GM10266 (cell line): ENCODE data around the gene NTM.

Source experiments
- DNase-seq: peaks from one replicate; pipeline ENCODE4 v3.0.0; 2012; ENCODE audit errors: extremely low spot score
- CTCF ChIP-seq: IDR thresholded peaks from 2 replicates; pipeline ENCODE4 v1.5.1; 2012; ENCODE audit warnings: mild to moderate bottlenecking, low read depth; ENCODE audit not compliant: control insufficient read depth, insufficient read depth; ENCODE audit errors: missing control alignments

Gene NTM

GRCh38 chr11:132087148-132087547 lies 716.7 kb downstream of the NTM start:
- TF ChIP-seq CTCF, result no peak

GRCh38 chr11:132088551-132088950 lies 718.1 kb downstream of the NTM start:
- no peak for TF ChIP-seq CTCF
- no peak for DNase-seq

More at GRCh38 chr11:132087148-132087547, 716.7 kb downstream of the NTM start:
- DNase-seq, result no peak

GRCh38 chr11:132093536-132094259 lies 723.3 kb downstream of the NTM start:
- TF ChIP-seq CTCF, result no peak
- no peak for DNase-seq

GRCh38 chr11:132094598-132094997 lies 724.2 kb downstream of the NTM start:
- no peak for TF ChIP-seq CTCF
- no peak for DNase-seq

- TF ChIP-seq CTCF, result no peak
- no peak for DNase-seq
Measured at GRCh38 chr11:132095230-132096131, 725.1 kb downstream of the NTM start.

- no peak for DNase-seq
- TF ChIP-seq CTCF, result no peak
Measured at GRCh38 chr11:132096132-132096825, 725.9 kb downstream of the NTM start.

GRCh38 chr11:132099692-132100091 lies 729.3 kb downstream of the NTM start:
- no peak for DNase-seq
- peak; percentile 40 for TF ChIP-seq CTCF
